GM23248 (cell line): ENCODE data around the gene FAM25G.
"Not testable (repeated sequence)": the region's sequence is repeated elsewhere in the genome, so short reads cannot be mapped to it uniquely, and the experiment has no call there.

Experiments
- EZH2 ChIP-seq: fragments of 200-600 bp; sonication (generic); IDR thresholded peaks from 2 replicates; pipeline ENCODE4 v1.6.1; 2018; ENCODE audit warnings: antibody characterized with exemption, mild to moderate bottlenecking; ENCODE audit not compliant: insufficient read depth, poor library complexity, severe bottlenecking
- EZH2phosphoT487 ChIP-seq: fragments of 200-600 bp; sonication (generic); IDR thresholded peaks from 2 replicates; pipeline ENCODE4 v1.6.1; 2018; ENCODE audit warnings: antibody characterized with exemption, moderate library complexity, mild to moderate bottlenecking, low read depth; ENCODE audit not compliant: insufficient read depth

DNA sequence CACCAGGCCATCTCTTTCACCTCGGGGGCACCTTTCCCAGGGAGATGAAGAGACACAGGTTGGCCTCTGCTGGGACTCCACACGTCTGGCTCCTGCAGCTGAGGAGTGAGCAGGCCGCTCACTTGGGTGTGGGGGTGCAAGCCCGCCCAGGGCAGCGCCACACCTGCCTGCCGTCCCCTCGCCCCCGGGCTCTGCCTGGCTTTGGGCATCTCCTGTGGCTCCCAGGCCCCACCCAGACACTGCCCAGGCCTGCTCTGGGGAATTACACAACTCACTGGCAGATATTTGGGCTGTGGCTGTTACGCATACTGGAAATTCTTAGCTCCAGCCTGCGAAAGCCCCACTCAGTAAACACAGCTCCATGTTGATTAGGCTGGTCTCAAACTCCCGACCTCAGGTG, 7.6 kb downstream of the FAM25G start, which contains the start of gene ANXA8:
- TF ChIP-seq EZH2, EZH2phosphoT487: not testable (repeated sequence)
